ENCODE results near the gene PDE1C.

The PDE1C gene

DNA sequence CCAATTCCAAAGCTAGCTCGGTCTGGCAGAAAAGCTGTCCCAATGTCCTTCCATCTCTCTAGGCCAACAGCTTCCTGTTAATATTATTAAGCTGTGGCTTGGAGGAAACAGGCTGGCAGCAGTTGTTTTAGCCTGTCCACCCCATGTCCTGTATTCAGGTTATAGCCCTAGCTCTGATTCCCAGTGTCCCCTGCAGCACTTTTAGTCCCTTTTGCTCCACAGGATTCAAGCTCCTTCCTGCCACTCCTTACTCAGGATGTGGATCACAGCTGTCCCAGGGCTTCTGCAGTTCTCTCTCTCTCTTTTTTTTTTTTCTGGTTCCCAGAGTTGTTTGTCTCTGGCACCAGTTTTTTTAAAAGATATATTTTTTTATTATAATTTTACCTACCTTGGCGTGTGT lies 298.0 kb downstream of the PDE1C start:
- no peak for DNase-seq (ENCODE audit: low spot score)

DNA sequence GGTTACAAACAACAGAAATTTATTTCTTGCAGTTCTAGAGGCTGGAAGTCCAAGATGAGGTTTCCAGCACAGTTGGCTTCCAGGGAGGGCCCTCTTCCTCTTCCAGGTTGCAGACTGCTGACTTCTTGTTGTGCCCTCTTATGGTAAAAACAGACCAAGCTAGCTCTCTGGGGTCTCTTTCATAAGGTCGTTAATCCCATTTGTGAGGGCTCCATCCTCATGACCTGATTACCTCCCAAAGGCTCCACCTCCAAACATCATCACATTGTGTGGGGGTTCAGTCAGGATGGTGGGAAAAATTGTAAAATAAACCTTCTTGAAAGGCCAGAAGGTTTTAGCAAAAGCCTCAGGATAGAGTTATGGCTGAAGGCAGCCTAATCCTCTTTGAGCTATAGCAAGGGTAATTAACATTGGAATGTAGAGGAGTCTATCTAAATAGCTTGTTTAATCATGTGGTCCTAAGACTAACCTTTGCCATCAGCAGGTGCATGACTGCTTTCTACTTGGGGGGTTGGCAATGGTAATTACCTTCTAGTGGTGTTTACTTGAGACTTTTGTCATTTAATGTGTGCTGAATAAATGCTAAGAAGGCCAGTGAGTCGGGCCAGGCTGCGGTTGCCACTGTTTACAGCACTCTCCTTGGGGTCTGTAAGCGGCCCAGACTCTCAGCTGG lies 302.4 kb downstream of the PDE1C start:
- no peak for DNase-seq (ENCODE audit: low spot score)

DNA sequence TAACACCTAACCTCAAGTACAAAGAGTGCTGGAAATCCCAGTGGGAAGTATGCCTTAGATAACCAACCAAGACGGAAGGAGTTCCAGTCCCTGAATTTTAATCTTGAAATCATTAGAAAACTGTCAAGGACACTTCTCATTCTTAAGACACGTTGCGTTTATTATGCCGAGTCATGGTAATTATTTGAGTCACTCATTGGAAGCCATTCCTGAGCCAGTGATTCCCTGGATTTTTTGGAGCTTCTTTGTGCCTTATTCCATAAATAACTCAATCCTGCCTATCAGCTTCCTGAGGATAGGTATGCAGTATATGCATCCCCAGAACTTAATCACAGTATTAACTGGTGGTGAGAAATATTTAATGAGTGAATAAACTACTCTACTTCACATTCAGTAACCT lies 305.7 kb downstream of the PDE1C start:
- DNase-seq (ENCODE audit: low spot score), result no peak

DNA sequence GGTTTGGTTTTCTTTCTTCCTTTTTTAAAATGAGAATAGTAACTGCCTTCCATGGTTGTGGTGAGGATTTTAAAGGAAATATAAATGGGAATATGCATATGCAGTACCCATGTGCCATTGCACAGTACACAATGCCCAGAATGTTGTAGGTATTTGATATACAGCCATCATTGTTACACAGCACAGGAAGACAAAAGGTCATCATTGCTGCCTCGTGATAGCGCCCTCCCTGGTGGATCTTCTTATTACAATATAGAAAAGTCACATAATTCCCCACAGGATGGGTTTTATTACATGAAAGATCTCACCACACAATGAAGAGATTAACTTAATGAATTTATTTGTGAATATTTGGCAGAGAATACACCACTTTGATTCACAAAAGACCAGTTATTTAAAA lies 306.7 kb downstream of the PDE1C start:
- no peak for DNase-seq (ENCODE audit: low spot score)

DNA sequence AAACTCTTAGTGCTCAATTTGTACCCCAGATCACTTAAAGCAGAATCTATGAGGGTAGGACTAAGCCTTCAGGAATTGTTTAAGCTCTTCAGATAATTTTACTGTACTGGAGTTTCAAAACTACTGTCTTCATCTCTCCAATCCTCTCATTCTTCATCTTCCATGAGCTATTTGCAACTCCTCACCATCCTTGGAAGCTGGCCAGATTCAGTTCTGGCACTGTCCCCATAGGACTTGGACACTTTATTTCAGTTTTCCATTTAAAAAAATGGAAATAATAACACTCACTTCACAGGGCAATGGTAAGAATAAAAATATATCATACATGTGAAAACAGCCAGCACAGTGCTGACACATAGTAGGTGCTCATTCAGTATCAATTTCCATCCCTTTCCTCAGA lies 308.6 kb downstream of the PDE1C start:
- no peak for DNase-seq (ENCODE audit: low spot score)

DNA sequence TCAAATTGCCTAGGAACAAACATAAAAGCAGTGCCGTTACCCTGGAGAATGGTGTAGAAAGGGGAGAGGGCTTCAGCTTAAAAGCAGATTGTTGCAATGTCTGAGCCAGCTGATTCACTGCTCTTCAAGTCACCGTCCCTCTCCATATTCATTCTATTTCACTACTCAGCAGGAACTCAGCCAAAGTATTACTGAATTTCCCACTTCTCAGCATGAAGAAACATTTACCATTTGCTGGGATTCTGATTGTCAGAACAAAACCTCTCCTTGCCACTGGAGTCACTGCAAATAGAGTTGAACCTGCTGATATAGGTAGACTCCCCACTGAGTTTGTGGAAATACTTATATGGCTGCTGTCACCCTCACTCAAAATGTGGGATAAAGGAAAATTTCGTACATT lies 311.5 kb downstream of the PDE1C start:
- DNase-seq (ENCODE audit: low spot score), result no peak

DNA sequence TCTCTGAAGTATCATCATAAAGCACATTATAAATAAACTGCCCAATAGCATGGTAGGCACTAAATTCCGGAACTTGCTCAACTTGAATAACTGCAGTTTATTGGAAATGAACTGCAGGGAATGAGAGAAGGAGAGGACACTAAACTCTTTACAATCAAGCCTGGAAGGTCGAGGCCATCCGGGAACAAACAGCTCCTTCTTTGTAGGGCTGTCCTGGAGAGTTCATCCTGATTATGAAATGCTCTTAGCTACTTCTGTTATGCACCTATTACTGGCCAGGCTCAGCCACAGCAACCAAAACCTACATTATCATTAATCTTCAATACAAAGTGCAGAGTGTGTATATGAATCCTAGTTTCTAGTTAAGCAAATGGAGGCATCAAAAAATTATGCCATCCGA lies 318.5 kb downstream of the PDE1C start:
- no peak for DNase-seq (ENCODE audit: low spot score)

DNA sequence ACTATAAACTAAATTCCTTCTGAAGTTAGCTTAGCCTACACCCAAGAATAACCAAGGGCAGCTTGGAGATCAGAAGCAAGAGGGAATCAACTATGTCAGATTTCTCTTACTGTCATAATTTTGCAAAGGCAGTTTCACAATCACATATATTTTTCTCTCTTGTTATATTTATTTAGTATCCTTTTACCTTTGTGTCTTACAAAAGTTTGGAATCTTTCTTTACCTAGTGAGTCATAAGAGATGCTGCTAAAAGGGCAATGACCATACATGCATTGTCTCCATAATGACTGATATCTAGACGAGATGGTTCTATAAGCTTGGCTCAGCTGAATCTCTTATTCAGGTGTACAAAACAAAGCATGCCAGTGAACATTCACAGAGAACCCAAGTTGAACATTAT lies 322.1 kb downstream of the PDE1C start:
- no peak for DNase-seq (ENCODE audit: low spot score)

DNA sequence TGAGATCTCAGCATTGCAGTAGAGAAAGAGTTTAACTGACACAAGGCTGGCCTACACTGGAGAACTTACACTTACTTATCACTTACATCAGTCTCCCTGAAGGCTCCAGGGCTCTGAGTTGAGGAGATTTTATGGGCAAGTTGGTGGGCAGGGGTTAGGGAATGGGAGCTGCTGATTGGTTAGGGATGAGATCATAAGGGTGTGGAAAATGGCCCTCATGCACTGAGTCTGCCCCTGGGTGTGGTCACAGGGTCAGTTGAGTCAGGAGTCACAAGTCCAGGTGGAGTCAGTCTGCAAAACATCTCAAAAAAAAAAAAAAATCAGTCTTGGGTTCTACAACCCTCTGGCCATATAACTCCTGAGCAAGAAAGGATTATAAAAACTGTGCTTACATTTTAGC lies 322.7 kb downstream of the PDE1C start:
- no peak for DNase-seq (ENCODE audit: low spot score)

DNA sequence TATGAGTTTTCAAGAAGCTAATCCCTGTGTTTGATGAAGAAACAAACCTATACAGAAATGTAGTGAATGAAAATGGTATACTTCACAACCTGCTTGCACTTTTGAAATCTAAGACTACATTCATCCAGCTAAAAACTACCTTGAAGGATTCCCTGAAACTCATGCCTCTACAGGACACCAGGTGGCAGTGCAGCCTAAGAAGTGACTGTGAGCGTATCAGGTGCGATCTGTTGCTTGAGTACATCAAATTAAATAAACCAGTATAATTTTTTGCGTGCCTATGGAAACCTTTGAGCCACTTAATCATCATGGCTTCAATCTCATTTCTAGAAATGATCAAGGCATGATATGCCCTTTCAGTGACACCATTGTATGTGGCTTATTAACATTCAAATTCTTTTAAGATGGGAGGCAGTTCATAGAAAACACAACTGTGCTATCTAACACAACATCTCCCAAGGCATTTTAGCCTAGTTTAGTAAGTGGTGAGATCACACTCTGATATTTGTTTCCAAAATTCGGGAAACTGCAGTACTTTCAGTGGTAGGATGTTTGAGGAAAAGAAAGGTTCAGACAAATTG lies 325.8 kb downstream of the PDE1C start:
- peak; percentile 46 for DNase-seq (ENCODE audit: low spot score)

DNA sequence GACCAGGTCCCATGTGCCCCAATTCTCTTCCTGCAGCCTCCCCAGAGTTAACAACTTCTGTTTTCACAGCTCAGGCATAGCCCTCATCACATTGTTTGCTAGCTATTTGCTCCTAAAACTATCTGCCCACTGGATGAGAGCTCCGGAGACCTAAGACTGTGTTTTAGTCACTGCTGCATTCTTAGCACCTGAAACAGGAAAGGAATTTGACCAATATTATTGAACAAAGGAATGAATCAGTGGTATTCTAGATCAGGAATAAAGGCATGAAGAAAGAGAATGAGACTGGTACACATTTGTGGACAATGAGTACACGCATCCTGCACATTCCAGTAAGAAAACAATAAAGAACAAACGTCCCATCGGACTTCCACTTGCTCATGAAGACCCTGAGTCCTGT lies 328.4 kb downstream of the PDE1C start:
- no peak for DNase-seq (ENCODE audit: low spot score)

DNA sequence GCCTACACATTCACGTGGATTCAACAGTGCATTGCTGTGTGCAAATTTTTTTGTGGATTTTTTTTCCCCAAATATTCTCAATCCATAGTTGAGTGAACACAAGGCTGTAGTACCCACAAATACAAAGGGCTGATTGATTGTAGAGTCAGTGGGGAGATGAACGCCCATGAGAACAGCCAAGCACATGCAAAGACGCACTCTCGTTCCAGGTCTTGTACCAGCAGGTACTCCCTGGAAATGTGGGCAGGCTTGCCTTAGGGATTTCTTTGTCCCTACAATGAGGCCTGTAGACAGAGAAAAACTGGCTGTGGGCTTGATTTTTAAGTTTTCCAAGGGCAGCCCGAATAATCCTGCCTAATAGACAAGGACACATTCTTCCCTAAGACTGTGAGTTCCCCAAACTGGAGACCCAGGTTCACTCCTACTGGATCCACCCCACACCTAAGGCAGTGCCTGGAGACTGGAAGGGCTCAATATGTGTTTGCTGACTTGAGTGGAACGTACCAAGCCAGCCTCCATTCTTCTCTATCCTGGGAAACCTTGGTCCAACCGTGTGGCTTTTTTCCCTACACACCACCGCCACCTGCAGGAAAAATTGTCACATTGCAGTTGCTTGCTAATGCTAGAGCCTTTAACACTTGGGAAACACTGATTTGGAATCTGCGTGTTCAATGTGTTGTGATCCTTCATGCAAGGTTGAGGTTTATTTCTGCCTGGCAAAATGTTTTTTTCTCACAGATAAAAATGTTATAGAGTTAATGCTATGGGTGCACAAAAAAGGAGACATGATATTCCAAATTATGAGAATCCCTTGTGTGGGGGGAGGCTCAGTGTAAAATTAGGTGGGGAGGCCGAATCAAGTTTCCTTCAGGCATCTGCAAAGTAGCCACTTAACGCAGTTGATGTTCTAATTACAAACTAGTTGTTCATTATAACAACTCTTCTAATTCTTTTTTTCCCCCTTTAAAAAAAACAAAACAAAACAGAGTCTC lies 333.9 kb downstream of the PDE1C start:
- DNase-seq (ENCODE audit: low spot score), result peak; percentile 32

DNA sequence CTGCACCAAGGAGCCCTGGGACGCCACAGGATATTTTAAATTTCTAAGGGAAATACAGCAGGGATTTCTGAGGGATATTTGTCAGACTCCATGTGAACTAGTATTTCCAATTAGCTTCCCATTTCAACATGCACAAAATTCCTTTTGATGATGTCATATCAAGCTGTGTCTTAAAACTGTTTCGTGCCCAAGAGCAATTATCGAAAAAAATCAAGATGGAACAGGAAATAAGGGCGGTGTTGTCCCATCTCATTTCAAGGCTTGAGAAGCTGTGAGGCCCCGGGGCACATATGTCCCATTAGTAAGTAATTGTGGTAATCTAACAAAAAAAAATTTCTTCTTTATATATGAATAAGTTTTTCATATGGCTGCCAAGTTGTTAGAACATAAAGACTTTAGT lies 335.8 kb downstream of the PDE1C start:
- no peak for DNase-seq (ENCODE audit: low spot score)

DNA sequence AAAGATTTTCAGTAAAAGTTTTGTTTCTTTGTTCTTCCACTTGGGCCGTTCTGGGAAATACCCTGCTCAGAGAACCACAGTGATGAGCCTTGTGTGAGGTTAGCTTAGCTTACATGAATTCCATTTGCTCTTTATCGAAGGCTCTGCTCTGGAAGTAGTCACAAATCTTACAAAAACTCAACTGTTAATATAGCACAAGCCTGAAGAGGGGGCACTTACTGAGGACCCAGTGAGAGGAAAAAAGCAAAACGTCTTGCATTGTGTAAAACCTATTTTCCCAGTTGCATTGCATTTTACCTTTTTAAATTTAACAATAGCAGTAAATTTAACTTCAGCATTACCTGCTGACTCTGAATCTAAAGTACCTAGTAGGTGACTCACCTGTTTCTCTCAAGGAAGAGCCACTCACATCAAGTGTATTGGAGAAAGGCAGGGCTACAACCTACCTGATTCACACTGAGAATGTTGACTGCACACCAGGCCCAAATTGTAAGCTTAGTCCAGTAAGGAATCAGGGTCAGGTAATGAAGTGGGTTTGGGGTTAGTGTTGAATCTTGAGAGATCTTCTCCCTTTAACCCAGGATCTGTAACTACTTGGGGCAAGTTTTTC lies 340.9 kb downstream of the PDE1C start:
- DNase-seq (ENCODE audit: low spot score), result no peak

DNA sequence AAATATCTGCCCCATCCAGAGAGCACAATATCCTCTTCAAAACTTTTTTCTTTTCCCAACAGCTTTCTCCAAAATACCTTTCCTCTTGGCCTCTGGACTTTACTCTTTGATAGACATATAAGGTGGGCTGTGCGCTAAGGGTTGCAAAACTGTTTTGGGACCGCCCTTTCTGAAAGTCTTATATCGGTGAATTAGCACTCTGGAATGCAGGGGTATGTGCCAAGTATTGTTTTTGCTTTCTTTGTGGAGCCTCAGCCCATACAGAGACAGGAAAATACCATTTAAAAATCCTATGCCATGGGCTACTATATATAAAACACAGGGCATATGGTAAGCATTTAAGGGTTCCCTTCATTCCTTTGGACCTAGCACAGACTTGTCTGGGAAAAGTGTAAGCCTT lies 345.5 kb downstream of the PDE1C start:
- no peak for DNase-seq (ENCODE audit: low spot score)

DNA sequence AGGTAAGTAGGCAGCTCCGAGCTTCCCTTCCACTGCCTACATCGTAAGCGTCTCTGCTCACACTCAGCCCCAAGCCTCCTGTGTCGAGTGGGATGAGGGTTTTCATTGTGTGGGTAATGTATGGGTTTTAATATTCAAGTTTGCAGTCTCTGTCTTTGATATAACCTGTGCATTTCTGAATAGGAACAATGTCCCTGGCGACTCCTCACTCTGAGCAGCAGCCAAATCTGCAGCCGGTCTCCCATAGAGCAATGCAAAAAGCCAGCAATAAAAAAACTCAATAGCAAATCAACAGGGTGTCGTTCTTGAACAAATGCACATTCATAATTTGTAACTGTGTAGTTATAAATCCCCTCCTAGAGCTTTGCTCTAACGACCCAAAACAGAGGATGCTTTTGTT lies 349.8 kb downstream of the PDE1C start:
- no peak for DNase-seq (ENCODE audit: low spot score)

DNA sequence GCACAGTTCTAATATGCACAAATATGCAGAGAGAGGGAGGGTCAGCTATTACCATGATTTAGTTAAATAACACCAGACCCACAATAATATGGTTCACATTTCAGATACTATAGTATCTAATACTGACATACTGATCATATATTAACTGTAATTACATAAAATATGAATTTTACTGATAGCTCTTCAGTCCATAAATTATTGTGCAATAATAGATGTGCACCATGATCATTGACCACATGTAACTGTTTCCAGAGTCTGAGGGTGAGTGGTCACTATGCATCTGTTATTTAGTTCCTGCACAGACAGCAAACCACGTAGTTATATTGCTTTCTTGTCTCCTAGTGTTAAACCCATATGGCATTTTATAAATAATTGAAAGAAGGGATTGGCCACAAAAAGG lies 353.9 kb downstream of the PDE1C start:
- no peak for DNase-seq (ENCODE audit: low spot score)

DNA sequence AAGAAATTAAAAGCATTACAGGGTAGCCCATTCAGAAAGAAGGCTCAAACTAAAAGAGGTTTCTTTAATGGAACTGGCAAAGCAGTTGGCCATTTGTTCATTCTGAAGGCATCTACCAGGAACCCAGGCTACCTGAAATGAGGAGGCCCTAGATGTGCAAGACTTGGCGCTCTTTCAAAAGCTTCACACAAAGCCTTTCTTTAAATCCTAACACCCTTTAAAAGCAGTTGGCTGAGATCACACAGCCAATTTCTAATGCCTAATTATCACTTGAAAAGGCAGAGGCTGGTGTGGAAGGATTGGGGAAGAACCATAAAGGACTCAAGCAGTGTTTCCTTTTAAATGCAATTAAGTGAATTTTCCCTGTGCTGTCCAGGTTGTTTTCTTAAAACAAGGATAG lies 360.0 kb downstream of the PDE1C start:
- DNase-seq (ENCODE audit: low spot score), result no peak

DNA sequence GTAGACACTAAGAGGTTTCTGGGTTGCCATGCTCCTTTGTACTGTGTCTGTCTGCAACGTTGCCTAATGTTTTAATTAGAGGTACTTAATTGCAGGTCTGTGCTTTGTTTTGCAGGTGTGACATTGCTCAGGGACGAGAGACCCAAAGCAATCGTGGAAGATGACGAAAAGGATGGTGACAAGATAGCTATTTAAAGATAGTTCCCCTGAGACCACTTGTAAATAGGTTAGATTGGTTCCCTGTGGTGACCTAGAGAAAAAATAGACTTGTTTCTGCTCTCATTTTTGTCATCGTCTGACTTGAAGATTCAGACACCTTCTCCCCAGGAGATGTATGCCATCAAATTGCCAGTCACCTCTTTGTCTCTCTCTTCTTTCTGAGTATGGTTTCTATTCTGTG lies 363.1 kb downstream of the PDE1C start:
- no peak for DNase-seq (ENCODE audit: low spot score)

DNA sequence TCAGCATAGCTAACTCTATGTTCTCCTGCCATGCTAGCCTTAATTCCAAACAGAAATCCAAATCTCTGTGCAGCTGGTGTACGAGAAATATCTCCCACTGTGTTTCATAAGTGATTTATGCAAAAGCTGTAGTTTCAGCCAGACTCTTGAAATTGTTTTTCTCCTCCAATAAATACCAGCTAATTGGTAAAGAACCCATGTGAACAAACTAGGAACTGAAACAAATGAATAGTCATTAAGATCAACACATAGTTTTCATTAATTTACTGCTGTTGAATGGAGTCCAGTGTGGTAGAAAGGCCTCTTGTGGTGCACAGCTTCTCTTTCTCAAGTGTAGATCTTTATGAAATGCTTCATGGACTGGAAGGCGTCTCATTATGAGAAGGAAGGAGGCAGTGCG lies 364.8 kb downstream of the PDE1C start:
- DNase-seq (ENCODE audit: low spot score), result no peak

DNA sequence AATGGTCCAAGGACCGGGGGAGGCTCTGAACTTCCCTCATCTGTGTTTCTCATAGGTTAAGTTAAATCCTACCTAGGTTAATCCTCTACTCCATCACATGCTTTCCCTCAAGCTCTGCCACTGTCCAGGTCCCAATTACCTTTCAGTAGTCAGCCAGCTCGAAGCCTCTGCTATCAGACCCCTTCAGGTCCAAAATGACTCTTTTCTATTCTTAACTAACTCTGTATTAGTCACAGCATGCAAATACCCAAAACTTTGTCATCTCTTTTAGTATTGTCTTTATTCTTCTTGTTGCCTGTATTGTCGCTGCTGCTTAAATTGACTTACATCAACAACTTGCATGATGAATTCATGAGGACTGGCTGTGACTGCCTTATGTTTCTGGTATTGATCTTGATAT lies 367.9 kb downstream of the PDE1C start:
- DNase-seq (ENCODE audit: low spot score), result no peak
